Ammon's horn (tissue), 1 donor: Measurements from ENCODE around the gene TCERG1L.

Experiments used
- DNase-seq: peaks from one replicate; pipeline ENCODE4 v3.0.0-alpha.2; 2016; ENCODE audit warnings: low spot score

TCERG1L gene

GRCh38 chr10:131226446-131227162, 84.9 kb downstream of the TCERG1L start:
- DNase-seq = no peak

- DNase-seq = no peak
Observed at GRCh38 chr10:131224106-131224505, 87.4 kb downstream of the TCERG1L start.

- DNase-seq = no peak
Observed at GRCh38 chr10:131223422-131223821, 88.1 kb downstream of the TCERG1L start.

GRCh38 chr10:131222986-131223385, 88.5 kb downstream of the TCERG1L start:
- DNase-seq = no peak

- DNase-seq = no peak
Observed at GRCh38 chr10:131221632-131222277, 89.8 kb downstream of the TCERG1L start.

- no peak for DNase-seq
Observed at GRCh38 chr10:131220601-131221171, 90.8 kb downstream of the TCERG1L start.

GRCh38 chr10:131219955-131220489, 91.5 kb downstream of the TCERG1L start:
- DNase-seq = no peak

- DNase-seq = no peak
Observed at GRCh38 chr10:131219584-131219886, 92.0 kb downstream of the TCERG1L start.

- DNase-seq = no peak
Observed at GRCh38 chr10:131218811-131219583, 92.5 kb downstream of the TCERG1L start.

- DNase-seq = no peak
Observed at GRCh38 chr10:131216681-131217230, 94.8 kb downstream of the TCERG1L start.

GRCh38 chr10:131215776-131216175, 95.7 kb downstream of the TCERG1L start:
- no peak for DNase-seq

GRCh38 chr10:131214521-131215244, 96.8 kb downstream of the TCERG1L start:
- DNase-seq = no peak

GRCh38 chr10:131213741-131214505, 97.6 kb downstream of the TCERG1L start:
- DNase-seq = no peak

GRCh38 chr10:131212763-131213325, 98.7 kb downstream of the TCERG1L start:
- no peak for DNase-seq

GRCh38 chr10:131211965-131212619, 99.4 kb downstream of the TCERG1L start:
- DNase-seq = no peak

GRCh38 chr10:131211559-131211958, 100.0 kb downstream of the TCERG1L start:
- no peak for DNase-seq

GRCh38 chr10:131211146-131211545, 100.4 kb downstream of the TCERG1L start:
- DNase-seq = no peak

GRCh38 chr10:131210181-131210580, 101.3 kb downstream of the TCERG1L start:
- no peak for DNase-seq

- no peak for DNase-seq
Observed at GRCh38 chr10:131207584-131208532, 103.7 kb downstream of the TCERG1L start.
